Superior temporal gyrus (tissue), 1 donor: ENCODE data around the gene LIN28B.
"Not testable (repeated sequence)": the region's sequence is repeated elsewhere in the genome, so short reads cannot be mapped to it uniquely, and the experiment has no call there.

Experiments
- DNase-seq: peaks from one replicate; pipeline ENCODE4 v3.0.0-alpha.2; 2016; ENCODE audit errors: extremely low spot score

LIN28B gene

GRCh38 chr6:104956731-104957294 is at the start of gene LIN28B:
Gene LIN28B, plus strand, starts transcription at chr6:104957107. Its CDS starts 144 bp downstream, at chr6:104957251.
- DNase-seq: no peak

GRCh38 chr6:104908031-104908887 is 48.6 kb upstream of the LIN28B start:
- DNase-seq: no peak

- DNase-seq: no peak
Measured at GRCh38 chr6:104908888-104909525, 47.9 kb upstream of the LIN28B start.

- no peak for DNase-seq
Measured at GRCh38 chr6:104921896-104922295, 35.0 kb upstream of the LIN28B start.

- DNase-seq: no peak
Measured at GRCh38 chr6:104928141-104928540, 28.8 kb upstream of the LIN28B start.

GRCh38 chr6:104929353-104929752 is 27.6 kb upstream of the LIN28B start:
- no peak for DNase-seq

GRCh38 chr6:104930939-104931338 is 26.0 kb upstream of the LIN28B start:
- DNase-seq: no peak

GRCh38 chr6:104936766-104937535 is 20.0 kb upstream of the LIN28B start:
- no peak for DNase-seq

- DNase-seq: peak; percentile 7
Measured at GRCh38 chr6:104940238-104940892, 16.5 kb upstream of the LIN28B start.

GRCh38 chr6:104940893-104941728 is 15.8 kb upstream of the LIN28B start:
- peak; percentile 18 for DNase-seq

- DNase-seq: peak; percentile 28
Measured at GRCh38 chr6:104941729-104942091, 15.2 kb upstream of the LIN28B start.

- DNase-seq: no peak
Measured at GRCh38 chr6:104943781-104944180, 13.1 kb upstream of the LIN28B start.

- DNase-seq: no peak
Measured at GRCh38 chr6:104949206-104949605, 7.7 kb upstream of the LIN28B start.

- no peak for DNase-seq
Measured at GRCh38 chr6:104951677-104952076, 5.2 kb upstream of the LIN28B start.

GRCh38 chr6:104952911-104953399 is 4.0 kb upstream of the LIN28B start:
- DNase-seq: no peak

GRCh38 chr6:104953400-104954189 is 3.3 kb upstream of the LIN28B start:
- not testable (repeated sequence) for DNase-seq

- DNase-seq: no peak
Measured at GRCh38 chr6:104954190-104954797, 2.6 kb upstream of the LIN28B start.

GRCh38 chr6:104955491-104955890 is 1.4 kb upstream of the LIN28B start:
- DNase-seq: no peak
